Measurements from ENCODE around the gene ATP10B.

The ATP10B gene

DNA sequence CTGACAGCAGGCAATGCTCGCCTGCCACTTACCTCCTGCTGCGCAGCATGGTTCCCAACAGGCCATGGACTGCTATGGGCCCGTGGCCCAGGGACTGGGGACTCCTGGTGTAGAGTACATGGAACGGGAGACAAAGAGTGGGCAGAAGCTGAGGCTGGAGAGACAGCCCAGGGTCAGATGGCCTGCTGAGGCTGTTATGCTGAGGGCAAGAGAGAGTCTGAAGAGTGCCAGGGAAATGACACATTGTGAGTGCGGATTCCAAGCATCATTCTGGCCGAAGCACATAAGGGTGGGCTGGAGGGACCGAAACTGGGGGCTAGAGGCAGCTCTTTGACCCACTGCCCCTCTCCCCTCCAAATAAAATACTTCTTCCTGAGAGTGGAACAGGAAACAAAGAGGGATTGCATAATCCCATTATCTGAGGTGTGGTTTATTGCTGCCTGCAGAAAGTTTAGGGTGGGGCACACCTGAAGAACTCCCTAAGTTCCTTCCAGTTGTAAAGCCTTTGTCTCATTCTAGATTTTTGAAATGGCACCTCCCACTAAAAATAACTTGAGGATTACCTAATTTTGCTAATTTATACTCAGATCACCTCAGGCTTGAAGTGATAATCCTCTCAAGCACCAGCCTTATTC lies 158.1 kb downstream of the ATP10B start:
- in situ Hi-C loops (cut with MboI; ENCODE audit: low sequenced_read_pairs) = no loop called here

DNA sequence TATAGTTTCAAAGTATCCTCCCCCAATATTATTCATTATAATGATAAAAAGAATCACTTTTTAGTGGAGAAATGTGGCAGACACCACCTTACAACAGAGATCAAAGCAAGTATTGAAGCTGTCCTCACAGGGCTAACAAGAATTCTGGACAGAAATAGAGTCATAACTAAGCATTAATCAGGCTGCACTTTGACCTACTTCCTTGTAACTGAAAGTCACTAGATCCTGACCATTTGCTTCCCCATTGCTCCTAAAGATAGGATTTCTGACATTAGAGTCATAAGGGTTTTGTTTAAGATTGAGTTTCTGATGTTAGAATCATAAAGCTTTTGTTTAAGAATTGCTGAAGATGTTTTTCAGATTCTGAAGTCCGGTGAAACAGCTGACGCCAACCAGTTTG lies 159.7 kb downstream of the ATP10B start:
- in situ Hi-C loops (cut with MboI; ENCODE audit: low sequenced_read_pairs) = no loop called here

DNA sequence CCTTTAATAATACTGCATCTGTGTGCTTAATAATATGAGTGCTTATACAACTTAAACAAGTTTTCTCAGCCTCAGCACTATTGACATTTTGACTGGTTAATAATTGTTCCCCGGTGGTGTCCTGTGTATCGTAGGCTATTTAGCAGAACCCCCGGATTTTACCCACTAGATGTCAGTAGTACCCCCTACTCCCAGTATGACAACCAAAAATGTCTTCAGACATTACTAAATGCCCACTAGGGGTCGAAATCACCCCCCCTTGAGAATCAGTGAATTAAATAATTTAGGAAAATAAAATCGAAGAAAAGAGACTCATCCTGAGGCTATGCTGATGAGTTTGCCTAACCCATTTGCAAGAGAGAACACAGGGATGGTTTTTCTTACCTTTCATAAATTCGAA lies 166.3 kb downstream of the ATP10B start:
- in situ Hi-C loops (cut with MboI; ENCODE audit: low sequenced_read_pairs) = no loop called here

DNA sequence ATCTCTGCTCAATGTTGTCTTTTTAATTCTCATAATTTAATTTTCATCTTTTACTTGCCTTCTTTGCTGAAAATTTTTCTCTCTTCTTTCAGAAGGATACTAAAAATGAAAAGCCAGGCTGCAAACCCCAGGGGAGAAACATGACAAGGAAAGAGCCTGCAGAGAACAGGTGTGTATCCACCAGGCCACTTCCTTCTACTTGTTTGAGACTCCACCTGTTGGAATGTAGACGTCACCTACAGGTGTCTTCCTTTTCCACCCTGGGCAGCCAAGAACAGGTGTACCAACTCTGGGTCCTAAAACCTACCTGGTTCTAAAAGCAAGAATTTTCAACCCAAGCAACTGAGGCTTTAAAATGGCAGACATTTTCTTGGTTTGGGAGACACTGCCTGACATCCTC lies 166.8 kb downstream of the ATP10B start:
- in situ Hi-C loops (cut with MboI; ENCODE audit: low sequenced_read_pairs) = no loop called here

DNA sequence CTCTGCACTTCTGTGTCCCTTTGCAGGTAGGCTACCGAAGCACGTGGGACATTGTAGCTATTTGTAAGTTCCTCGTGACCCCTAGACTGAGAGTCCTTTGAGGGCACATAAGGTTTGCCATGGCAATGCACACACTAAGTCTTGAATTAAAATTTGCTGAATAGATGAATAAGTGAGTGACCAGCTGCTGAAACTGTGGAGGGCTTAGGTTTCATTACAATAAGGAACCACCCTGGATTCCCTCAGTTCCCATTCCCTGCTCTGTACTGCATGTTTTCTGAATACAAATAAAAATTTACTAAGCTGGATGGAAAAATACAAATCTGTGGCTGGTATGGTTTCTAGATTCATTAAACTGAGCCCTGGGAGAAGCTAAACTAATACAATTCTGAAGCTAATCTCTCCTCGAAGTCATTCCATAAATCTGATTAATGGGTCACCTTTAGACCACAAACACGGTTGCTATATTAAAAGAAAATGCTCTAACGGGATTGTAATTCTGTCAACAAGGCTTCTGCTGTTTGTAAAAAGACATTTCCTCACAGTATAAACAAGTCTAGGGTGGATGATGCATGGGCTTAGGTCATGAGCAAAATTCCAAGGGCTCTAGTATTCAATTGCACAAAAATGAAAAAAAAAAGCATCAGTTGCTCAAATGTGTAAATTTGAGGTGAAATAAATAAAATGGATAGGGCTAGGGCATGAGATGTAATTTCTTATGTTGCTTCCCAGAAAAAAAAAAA lies 172.3 kb downstream of the ATP10B start:
- in situ Hi-C loops (cut with MboI; ENCODE audit: low sequenced_read_pairs) = no loop called here

DNA sequence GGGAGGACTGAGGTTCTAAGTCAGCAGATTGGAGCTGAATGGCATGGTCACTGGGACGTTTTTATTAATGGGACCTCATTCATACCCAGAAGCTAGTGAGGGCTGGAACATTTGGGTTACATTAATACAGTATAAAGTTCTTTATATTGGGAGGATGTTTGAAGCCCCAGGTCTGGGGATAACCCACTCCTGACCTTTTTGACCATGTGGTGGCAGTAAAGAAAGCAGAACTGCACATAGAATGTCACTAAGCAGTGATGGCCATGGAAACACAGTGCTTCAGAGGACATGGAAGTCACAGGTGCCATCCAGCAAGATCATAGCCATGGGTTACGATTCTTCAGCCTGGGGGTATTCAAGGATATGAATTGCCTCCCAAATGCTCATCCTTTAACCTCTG lies 176.0 kb downstream of the ATP10B start:
- in situ Hi-C loops (cut with MboI; ENCODE audit: low sequenced_read_pairs) = no loop called here

DNA sequence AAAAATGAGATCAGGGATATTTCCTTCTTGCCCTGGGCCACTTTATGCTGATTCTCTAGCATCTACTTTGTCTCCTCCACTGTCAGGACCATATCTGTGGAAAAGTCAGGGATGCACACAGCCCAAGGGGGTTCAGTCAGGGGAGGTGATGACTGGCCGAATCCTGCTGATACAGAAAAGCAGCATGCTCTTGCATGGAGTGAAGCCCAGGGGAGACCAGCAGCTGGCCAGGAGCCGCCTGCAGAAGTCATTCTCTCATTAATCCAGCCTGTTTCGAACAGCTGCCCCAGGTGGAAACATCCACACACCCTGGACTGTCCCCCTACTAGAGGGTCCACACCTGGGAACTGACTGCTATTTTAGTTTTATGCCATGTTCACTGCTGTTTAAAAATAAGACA lies 177.1 kb downstream of the ATP10B start:
- in situ Hi-C loops (cut with MboI; ENCODE audit: low sequenced_read_pairs) = no loop called here

DNA sequence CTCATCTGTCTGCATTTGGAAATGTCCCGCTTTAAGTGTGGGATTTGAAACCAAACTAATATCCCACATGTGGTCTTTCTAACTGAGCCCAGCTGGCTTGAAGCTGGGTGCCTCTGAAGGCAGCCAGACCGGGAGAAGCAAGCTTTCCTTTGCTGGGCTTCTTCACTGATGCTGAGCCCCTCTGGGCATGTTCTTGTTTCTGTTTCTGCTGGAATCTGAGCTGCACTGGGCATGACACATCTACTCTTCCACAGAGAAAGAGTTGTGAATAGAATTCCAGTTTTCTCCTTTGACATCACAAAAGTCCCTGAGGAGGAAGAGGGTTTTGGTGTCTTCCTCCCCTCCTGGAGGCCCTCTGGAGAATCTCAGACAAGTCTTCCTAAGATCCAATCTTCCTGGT lies 179.5 kb downstream of the ATP10B start:
- in situ Hi-C loops (cut with MboI; ENCODE audit: low sequenced_read_pairs) = no loop called here

DNA sequence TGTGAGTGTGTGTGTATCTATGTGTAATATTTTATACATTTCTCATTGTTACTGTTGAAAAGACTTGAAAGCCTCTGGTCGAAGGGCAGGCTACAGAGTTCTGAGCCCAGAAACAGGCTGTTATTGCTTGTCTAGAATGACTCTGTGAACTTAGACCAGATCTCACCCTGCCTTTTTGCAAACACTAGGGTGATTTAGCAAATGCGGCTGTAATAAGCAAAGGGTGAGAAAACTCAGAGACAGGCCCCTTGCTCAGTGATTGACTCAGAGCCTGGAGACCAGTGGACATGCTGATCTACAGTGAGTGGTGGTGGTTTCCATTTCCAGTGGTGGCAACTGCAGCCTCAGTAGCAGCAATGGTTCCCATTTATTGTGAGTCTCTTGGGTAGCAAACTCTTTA lies 183.7 kb downstream of the ATP10B start:
- in situ Hi-C loops (cut with MboI; ENCODE audit: low sequenced_read_pairs) = no loop called here

DNA sequence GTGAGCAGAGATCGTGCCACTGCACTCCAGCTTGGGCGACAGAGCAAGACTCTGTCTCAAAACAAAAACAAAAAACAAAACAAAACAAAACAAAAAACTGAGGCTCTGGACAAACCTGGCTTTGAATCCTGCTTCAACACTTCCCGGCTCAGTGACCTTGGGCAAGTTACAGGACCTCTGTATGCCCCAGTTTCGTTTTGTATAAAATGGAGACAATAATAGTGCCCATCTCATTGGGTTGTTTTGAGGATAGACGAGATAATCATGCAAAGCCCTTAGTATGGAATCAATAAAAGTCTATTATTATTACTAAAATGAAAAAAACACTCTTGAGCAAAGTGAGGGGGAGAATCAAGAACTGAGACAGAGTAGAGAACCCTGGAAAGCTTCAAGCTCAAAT lies 184.9 kb downstream of the ATP10B start:
- in situ Hi-C loops (cut with MboI; ENCODE audit: low sequenced_read_pairs) = no loop called here

DNA sequence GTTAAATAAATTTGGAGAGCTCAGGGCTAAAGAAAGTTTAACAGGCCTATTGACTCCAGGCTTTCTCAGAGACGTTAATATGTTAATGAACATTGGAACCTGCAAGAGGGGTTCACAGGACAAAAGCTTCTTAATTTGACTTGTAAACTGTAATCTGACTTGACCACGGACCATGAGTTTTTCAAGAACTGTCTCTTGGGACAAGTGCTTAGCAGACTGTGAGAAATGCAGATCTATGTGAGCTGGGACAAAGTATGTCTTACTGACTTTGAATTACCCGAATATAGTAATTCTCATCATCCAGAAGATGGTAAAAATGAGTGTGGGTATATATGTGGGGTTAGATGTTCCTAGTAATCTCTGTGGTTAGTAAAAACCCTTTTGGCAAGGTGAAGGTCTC lies 186.6 kb downstream of the ATP10B start:
- in situ Hi-C loops (cut with MboI; ENCODE audit: low sequenced_read_pairs) = no loop called here

DNA sequence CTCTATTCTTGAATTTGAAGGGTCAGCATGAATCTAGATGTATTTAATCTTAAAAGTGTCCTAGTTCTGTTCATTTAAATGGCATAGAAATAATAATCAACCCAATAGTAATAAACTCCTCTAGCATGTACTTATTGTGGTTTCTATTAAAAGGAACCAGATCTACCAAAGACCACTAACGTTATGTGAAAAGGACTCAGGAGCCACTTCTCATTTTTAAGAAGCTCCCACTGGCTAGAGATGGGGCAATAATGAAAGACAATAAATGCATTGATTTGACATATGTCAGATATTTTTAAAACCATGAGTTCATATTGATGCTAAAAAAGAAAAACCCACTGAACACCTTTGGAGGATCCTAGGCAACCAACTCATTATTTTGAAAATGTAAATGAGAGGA lies 191.9 kb downstream of the ATP10B start:
- in situ Hi-C loops (cut with MboI; ENCODE audit: low sequenced_read_pairs) = no loop called here

DNA sequence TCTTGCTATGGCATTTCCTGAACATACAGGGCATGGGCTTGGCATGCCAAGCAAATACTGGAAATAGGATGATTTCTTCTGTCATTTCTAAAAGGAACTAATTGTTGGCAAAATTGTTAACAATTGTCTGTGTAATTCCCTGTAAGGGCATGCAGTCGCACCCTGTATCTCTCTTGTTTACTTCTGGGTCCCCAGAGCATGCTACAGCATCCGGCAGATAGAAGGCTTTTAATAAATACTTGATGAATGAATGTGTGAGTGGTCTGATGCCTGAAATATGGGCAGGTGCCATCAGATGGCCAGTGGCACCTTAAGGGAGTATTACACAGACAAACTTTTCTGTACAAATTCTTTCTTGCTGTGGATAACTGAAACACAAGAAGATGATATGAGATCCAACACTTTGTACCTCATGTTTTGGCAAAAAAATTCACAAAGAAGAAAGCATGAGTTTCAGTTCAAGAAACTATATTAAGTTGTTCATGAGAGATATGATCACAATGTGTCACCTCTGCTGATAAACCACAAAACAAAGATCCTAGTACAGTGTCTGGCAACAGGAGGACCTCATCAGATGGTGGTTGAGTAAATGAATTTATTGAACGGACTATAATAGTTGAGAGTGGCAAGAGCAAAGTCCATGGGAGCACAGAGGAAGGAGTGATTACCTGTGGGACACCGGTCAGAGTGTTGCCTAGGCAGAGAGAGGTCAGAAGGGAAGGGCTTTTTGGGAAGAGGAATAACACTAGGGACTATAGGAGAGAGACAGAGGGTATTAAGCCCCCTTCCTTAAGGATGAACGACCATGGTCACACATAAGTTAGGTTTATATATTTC lies 194.2 kb downstream of the ATP10B start:
- in situ Hi-C loops (cut with MboI; ENCODE audit: low sequenced_read_pairs) = no loop called here

DNA sequence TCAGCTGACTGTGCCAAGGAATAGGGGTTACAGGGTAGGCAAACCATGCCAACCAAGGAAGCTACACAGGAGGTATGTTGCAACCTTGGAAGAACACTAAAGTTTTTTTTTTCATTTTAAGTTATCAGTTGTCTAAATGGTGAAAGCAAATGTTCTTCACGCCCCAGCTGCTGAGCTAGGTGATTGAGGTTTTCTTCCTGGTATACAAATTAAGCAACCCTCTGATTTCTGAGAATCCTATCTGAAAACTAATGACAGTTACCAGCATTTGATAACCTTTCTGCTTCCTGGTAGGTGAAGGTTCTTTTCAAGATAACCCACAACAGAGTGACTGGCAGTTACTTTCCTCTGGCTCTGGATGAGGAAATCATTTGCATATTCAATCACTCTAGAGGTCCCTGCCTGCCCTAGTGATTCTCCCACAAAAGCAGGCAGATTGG lies 194.9 kb downstream of the ATP10B start:
- in situ Hi-C loops (cut with MboI; ENCODE audit: low sequenced_read_pairs) = no loop called here

DNA sequence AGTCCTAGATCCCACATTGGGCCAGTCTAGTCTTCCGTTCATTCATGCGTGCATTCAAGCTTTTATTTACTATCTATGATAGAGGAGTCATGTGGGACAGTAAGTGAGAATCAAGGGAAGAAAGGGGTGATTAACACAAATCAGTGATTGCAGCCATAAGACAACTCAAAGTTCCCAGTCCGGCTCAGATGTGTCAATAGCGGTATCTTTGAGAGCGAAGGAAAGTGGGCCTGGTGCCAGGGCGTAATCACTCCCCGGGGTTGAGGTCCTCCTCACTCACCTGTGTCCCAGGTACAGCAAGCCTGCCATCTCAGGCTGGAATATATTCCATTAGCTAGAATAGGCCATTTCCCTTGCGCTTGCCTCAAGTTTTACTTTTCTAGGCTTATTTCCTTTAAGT lies 196.3 kb downstream of the ATP10B start:
- in situ Hi-C loops (cut with MboI; ENCODE audit: low sequenced_read_pairs) = no loop called here

DNA sequence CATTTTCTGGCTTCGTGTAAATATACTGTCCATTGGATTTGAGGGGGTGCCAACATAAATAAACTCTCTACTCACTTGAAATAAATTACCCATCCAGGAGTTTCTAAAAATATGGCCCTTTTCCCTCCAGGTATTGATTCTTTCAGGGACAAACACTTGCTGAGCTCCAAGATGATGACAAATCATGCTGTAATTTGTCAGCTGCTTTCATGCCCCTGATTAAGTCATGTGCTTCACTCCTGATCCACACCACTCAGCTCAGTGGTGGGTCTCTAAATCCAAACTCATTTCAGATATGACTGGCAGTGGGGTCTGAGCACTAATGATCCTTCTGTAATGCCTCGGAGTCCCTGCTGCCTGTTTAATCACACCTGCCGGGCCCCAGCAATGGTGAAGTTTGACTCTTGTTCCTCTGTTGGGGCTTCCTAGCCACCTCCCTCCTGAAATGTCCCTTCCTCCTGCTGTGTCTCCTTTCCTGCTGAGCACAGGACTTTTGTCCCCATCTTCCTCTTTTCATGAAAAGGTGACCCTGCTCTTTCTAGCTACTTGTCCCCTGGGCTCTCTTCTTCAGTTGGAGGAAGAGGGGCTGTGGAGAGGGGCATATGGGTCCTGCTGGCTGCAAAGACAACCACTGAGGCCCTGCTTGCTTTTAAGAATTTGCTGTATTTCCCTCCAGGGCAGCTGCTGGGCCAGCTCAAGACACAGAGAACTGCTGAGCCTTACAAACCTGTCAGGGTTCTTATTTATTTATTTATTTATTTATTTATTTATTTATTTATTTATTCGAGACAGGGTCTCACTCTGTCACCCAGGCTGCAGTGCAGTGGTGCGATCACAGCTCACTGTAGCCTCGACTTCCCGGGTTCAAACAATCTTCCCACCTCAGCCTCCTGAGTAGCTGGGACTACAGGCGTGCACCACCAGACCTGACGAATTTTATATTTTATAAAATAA lies 200.0 kb downstream of the ATP10B start:
- in situ Hi-C loops (cut with MboI; ENCODE audit: low sequenced_read_pairs) = no loop called here

DNA sequence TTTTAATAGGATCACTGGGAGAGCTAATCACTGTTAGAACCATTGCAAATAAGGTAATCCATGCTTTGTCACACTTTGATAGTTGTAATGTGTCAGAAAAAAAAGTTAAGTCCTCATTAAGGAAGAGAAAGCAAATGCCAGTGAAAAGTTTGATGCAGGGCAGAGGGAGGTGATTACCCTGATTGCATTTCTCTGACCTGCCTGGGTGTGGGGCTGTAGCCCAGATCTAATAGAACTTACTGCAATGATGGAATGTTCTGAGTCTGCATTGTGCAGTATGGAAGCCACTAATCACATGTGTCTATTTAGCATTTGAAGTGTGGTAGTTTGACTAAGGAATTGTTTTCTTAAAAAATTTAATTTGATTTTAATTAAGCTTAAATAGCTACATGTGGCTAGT lies 202.7 kb downstream of the ATP10B start:
- in situ Hi-C loops (cut with MboI; ENCODE audit: low sequenced_read_pairs) = no loop called here

DNA sequence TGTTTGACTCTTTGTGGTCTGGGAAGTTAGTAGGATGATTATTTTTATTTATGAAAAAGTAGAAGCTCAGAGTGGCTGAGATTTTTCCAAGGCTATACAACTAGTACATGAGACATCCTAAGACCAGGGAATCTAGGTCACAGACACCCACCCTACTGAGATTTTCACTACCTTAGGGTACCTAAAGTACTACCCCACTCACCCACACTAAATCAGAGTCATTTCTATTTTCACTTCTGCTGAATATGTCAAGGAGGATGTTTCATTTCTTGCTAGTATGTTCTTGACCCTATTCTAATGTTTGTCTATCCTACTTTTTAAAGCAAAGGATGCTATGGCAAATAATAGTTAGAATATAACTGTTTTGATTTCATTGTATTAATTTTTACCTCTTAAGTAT lies 206.0 kb downstream of the ATP10B start:
- in situ Hi-C loops (cut with MboI; ENCODE audit: low sequenced_read_pairs) = no loop called here

DNA sequence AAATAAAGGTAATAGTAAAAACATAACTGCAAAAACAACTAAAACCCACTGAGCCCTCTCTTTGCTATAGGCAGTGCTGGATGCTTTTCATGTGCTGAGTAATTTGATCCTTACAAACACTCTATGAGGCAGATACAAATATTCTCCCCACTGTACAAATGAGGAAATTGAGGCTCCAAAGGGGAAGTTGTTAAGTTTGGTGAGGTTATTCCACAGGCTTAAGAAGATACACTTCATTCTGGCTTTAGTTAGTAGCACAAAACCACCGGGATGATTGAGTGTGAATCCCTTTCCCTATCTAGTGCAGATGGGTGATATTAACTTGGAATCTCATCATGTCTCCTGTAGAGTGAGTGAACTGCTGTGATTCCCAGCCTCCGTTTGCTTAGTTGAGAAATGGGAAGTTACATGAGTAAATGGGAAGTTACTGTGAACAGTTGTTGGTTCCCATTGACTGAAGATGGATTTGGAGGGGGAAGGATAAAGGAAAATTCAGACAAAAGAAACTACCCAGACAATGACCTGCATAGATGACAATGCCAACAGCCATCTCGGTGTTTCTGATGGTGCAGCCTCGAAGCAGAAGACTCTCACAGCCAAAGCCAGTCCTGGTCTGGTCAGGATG lies 208.3 kb downstream of the ATP10B start:
- in situ Hi-C loops (cut with MboI; ENCODE audit: low sequenced_read_pairs) = no loop called here

DNA sequence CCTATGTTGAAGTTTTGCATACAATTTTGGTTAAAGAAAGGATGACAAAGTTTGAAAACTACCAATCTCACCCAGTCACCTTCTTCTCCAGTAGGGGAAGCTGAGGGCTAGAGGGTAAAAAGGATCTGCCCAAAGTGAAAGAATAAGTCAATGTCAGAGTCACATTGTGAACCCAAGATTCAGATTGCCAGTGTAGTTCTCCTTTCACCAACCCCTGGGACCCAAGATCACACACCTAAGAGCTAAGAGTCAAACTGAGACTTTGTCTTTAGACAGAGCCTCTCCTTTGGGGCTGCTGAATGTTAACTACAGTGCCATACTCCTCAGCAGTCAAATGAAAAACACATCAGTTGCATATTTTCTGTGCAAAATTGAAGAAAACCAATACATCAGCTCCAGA lies 210.6 kb downstream of the ATP10B start:
- in situ Hi-C loops (cut with MboI; ENCODE audit: low sequenced_read_pairs) = no loop called here
